GM21528 (cell line): Measurements from ENCODE around the gene CDY1.
"Not testable (repeated sequence)": the region's sequence is repeated elsewhere in the genome, so short reads cannot be mapped to it uniquely, and the experiment has no call there.

Experiments
- ATAC-seq: cut with Tn5 transposase; IDR thresholded peaks from one replicate; pipeline ENCODE4 v1.9.1; 2021; ENCODE audit warnings: mild to moderate bottlenecking, moderate library complexity; ENCODE audit not compliant: unreplicated experiment, low FRiP score

CDY1 gene, protein sequence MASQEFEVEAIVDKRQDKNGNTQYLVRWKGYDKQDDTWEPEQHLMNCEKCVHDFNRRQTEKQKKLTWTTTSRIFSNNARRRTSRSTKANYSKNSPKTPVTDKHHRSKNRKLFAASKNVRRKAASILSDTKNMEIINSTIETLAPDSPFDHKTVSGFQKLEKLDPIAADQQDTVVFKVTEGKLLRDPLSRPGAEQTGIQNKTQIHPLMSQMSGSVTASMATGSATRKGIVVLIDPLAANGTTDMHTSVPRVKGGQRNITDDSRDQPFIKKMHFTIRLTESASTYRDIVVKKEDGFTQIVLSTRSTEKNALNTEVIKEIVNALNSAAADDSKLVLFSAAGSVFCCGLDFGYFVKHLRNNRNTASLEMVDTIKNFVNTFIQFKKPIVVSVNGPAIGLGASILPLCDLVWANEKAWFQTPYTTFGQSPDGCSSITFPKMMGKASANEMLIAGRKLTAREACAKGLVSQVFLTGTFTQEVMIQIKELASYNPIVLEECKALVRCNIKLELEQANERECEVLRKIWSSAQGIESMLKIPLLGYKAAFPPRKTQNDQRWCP

GRCh38 chrY:25621817-25622216 is at the start of gene CDY1:
CDY1 (plus strand) TSS chrY:25622117; CDS start chrY:25622443, 326 bp downstream.
- not testable (repeated sequence) for ATAC-seq

GRCh38 chrY:25593336-25593735 is 28.6 kb upstream of the CDY1 start:
- ATAC-seq, result not testable (repeated sequence)

DNA sequence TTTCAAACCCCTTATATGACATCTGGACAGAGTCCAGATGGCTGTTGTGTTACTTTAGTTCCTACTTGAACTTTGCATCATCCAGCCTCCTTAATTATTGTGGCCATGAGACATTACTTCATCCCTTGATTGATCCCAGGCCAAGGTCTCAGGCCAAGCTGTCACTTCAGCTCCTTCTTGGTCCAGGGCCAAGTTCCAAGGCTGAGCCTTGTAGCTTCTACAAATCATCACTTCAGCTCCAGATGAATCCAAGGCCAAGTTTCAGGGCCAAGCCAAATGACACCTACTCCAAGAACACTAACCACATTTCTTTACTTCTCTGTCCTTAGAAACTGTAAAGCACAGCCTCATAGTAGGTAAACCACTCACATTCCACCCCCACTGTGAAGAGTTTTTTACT is 1.7 kb upstream of the CDY1 start:
- not testable (repeated sequence) for ATAC-seq

- not testable (repeated sequence) for ATAC-seq
These were observed 4.6 kb downstream of the CDY1 start for GRCh38 chrY:25626524-25626923.

- ATAC-seq, result not testable (repeated sequence)
These were observed 8.6 kb downstream of the CDY1 start for GRCh38 chrY:25630383-25631112.

DNA sequence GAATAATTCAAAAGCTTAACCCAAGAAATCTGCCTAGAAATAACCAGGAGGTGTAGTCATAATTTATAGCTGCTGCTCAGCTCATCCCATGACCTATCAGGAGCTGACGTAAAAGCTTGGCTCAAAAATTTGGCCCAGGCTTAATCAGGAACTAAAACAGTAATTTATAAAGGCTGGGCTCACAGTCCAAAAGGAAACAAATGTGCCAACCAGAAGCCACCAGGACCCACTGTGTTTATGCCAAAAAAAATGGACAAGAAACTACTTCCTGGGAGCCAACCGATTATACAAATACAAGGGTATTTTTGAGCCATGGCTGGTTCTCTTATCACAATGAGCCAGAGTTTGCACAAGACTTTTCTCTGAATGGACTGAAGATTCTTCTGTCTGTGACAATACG is 17.9 kb downstream of the CDY1 start:
- not testable (repeated sequence) for ATAC-seq

DNA sequence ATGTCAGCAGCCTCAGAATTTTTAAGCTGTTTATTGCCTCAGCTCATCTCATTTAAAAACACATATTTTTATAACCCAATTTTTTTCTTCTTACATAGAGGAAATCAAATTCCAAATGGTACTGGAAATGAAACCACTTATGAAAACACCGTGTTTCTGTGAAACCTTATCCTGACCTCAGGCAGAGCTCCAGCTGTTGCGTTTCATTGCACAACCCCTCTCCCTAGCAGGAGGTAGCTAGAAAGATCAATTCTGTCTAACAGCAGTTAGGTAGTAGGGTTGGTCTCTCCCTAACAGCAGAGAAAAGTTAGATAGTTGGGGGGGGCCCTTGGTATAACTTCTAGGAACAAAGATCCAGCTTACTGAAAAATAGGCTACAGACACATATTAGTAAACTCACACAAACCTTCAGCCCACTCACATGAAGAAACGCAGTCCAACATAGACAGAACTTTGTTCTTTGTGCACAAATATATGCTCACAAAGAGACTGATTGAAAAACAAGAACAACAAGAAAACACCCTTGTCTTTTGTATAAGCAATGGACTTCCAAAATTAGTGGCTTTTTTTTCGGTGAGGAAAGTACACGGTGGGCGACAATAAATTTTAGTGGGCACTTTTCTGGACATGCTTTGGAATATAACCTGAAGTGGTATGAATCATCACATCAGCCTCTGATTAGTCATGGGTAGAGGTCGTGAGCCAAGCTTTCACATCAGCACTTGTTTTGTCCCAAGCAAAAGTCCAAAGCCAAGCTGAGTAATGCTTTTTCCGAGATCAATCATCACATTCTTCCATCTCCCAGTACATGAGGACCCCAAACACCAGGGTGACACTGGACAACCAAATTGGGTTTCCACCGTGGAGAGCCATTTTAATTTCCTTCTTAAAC is 21.4 kb downstream of the CDY1 start:
- ATAC-seq, result not testable (repeated sequence)
